ENCODE results near the gene STAB1.

The STAB1 gene, protein sequence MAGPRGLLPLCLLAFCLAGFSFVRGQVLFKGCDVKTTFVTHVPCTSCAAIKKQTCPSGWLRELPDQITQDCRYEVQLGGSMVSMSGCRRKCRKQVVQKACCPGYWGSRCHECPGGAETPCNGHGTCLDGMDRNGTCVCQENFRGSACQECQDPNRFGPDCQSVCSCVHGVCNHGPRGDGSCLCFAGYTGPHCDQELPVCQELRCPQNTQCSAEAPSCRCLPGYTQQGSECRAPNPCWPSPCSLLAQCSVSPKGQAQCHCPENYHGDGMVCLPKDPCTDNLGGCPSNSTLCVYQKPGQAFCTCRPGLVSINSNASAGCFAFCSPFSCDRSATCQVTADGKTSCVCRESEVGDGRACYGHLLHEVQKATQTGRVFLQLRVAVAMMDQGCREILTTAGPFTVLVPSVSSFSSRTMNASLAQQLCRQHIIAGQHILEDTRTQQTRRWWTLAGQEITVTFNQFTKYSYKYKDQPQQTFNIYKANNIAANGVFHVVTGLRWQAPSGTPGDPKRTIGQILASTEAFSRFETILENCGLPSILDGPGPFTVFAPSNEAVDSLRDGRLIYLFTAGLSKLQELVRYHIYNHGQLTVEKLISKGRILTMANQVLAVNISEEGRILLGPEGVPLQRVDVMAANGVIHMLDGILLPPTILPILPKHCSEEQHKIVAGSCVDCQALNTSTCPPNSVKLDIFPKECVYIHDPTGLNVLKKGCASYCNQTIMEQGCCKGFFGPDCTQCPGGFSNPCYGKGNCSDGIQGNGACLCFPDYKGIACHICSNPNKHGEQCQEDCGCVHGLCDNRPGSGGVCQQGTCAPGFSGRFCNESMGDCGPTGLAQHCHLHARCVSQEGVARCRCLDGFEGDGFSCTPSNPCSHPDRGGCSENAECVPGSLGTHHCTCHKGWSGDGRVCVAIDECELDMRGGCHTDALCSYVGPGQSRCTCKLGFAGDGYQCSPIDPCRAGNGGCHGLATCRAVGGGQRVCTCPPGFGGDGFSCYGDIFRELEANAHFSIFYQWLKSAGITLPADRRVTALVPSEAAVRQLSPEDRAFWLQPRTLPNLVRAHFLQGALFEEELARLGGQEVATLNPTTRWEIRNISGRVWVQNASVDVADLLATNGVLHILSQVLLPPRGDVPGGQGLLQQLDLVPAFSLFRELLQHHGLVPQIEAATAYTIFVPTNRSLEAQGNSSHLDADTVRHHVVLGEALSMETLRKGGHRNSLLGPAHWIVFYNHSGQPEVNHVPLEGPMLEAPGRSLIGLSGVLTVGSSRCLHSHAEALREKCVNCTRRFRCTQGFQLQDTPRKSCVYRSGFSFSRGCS (N-terminal part only)

DNA sequence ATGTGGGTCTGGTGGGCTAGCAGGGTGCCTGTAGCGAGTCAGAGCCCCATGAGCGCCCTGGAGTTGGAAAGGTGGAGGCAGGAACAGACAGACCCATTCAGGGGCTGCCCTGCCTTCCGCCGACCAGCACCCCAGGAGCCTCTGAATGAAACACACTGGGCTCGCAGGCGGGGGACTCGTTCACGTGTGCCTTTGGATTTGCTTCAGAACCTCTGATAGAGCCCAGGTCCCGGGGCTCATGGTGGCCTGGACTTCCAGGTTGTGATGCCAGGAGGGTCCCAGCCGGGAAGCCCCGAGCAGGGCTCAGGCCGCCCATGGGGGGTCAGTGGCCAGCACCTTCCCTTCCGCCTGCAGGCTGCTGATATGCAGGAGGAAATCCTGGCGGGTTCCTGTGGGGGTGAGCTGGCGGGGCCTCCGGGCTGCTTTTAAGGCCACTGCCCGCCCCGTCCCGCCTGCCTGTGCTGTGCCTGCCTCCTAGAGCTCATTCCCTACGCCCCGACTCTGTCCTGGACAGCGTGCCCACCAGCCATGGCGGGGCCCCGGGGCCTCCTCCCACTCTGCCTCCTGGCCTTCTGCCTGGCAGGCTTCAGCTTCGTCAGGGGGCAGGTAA is at the start of gene STAB1:
Gene STAB1, plus strand, starts transcription at position 453 of the 610 bp plus-strand sequence. Its CDS starts 76 bp downstream, at position 529.
- DNase-seq, result no peak

DNA sequence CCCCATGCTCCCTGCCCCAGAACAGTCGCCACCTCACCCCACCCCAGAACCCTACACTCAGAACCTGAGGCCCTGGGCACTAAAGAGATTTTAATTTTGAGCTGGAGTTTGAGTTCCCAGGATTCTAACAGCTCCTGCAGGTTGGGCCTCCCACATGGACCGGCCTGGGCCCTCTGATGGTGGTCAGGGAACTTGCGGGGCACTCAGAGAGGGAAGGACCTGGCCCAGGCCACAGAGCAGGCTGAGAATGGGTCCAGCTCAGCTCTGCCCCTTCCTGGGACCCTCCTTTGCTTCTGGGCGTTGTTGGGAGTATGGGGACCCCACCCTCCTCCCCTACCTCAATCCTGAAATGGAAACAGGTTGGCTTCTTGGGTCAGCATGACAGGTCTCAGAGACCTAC is 49.1 kb upstream of the STAB1 start:
- DNase-seq, result no peak

DNA sequence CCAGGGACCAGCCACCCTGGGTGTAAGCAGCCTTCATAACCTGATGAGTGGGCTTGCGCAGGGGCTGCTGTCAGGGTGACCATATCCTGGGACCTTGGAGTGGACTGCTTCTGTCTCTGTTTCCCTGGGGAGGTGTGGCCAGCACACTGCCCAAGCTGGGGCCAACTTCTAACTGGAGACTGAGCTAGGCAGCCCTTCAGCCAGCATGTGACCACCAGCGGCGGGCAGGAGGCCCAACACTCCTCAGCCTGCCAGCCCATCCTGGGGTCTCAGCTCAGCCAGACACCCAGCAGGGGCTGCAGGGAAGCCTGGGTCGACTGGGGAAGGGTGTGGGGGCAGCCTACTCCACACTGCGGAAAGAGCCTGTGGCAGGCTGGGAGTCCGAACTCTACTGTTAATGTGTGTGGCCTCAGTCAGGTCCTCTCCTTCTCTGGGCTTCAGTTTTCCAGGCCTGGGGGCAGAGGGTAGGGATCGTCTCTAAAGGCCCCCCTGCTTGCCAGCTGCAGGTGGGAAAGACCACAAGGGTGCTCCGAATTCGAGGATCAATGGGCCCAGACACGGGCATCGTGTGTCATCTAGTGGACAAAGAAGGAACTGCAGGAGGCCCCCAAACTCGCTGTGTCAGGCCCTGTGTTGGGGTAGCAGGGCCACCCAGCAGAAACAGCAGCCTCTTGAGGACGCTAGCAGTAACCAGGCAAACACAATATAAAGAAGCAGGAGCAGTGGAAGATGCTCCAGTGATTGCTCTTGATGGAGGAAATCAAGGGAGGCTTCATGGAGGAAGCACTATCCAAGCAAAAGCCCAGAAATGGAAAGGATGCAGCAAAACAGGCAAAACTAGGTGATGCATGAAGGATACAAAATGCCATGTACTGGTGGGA is 48.3 kb upstream of the STAB1 start:
- DNase-seq, result no peak

DNA sequence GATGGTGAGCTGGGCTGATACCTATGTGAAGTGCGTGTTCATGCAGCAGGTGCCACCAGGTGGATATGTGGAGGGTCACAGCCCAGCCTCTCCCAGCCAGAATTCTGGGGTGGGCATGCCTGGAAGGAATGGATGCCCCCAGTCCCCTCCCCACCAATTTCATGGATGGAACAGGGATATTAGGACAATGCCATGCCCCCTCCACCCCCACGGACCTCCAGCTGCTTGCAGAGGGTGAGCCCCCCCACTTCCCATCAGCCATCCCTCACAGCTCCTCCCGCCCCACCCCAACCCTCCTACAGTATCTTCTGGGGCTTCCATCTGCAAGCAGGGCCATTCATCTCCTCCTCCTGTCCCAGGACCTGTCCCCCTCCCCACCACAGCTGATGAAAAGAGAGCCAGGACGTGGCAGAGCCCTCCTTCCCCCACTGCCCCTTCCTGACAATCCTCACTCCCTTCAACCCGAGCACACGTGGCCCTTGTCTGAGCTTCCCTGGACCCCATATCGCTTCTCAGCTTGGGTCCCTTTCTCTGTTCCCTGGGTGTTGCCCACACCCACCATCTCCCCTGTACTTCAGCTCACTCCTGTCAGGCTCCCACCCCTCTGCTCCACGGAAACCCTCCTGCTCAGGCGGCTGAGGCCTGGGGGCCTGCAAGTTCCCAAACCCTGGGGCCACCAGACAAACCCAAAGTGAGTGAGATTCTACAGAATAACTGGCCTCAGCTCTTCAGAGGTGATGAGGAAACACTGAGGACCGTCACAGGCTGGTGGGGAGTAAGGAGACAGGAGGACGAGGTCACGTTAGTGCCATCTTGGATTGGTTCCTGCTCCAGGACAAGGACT is 47.4 kb upstream of the STAB1 start:
- no peak for DNase-seq

DNA sequence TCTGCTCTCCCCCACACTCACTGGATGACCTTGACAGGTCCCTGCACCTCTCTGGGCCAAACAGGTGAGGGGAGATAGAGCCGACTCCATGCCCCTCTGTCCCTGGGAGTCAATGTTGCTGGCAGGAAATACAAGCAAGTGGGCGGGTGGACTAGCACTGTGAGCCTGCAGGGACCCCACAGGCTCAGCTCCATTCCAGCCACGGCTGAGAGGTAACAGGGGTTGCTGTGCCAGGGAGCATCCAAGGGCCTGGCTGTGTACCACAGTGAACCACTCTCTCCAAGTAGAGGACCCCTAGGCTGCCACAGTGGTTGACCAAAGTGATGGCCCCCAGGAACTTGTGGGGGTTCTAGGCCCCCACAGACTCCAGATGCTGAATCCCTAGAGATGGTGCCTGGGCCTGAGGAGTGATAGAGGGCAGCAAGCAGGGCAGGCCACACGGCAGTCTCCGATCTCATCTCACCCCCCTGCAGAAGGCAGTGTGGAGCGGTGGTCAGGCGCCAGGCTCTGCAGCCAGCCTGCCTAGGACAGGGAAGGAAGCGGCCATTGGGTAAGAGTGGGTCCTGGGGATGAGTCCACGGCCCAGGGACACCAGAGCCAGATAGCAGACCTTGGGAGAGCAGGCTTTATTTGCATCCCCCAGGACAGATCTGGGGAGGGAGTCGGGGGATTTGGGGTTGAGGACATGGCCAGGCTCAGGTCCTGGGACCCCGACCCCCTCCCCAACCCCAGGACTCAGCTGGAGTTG is 44.5 kb upstream of the STAB1 start:
- DNase-seq, result no peak

DNA sequence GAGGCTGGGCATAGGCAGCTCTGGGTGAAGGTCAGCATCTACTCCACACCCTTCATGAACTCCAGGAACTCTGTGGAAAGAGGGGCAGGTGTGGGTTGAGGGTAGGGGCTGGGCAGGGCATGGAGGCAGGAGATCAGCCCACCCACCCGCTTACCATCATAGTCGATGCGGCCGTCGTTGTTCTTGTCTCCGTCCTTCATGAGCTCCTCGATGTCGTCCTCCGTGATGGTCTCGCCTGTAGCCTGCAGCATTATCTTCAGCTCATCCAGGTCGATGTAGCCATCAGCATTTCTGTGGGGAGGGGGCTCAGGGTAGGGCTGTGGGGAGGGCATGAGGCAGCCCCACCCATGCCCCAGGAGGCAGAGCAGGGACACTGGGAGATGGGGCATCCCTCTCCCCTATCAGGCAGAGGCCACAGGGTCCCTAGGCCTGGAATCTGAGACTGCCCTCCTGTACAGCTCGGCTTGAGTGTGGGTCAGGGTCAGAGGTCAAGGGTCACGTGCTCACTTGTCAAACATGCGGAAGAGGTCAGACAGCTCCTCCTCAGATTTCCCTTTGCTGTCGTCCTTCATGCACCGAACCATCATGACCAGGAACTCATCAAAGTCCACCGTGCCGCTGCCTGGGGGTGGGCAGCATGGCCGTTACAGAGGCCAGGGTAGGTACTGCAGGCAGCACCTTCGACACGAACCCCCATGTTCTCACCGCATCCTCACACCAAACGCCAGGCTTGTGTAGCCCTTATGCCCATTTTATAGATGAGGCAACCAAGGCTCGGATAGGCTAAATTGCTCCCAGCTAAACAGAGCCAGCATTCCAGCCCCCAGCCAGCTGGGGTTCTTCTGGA is 43.7 kb upstream of the STAB1 start:
- no peak for DNase-seq

DNA sequence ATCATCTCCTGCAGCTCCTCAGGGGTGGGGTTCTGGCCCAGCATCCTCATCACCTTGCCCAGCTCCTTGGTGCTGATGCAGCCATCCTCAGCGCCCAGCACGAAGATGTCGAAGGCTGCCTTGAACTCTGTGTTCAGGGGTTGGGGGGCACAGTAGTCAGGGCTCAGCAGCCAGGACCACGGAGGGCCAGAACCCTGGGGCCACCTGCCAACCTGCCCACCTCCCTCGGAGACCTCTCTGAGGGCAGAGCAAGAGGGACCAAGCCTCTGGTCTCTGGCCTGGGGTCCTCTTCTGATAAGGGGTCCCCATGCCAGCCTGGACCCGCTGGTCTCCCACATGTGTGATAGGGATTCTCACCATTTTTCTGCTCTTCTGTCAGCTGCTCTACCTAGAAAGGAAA is 43.0 kb upstream of the STAB1 start:
- no peak for DNase-seq

DNA sequence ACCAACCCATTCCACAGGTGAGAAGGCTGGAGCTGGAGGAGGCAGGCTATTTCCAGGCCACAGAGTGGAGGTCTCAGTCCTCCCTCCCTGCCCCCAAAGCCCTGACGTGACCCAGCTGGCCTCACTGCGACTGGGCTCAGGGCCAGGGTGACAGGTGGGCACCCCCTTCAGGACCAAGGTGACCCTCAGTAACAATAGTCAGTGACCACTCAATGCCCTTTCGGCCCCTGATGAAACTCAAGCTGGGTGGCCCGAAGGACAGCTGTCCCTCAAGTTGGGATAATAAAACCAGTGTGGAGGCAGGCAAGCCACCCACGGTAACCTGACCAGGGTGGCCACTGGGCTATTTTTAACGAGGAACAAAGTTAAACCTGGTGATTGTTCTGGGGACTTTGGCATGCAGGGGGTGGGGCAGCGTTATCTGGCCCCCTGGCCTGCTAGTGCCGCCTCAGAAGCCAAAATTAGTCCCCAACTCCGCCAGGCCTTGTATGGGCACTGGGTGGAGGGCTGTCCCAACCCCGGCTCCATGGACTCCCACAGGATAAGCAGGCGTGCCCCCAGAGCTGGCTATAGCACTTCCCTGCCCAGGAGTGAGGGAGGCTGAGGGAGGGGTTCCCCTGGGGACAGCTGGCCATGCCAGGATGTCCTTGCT is 42.4 kb upstream of the STAB1 start:
- DNase-seq, result no peak

DNA sequence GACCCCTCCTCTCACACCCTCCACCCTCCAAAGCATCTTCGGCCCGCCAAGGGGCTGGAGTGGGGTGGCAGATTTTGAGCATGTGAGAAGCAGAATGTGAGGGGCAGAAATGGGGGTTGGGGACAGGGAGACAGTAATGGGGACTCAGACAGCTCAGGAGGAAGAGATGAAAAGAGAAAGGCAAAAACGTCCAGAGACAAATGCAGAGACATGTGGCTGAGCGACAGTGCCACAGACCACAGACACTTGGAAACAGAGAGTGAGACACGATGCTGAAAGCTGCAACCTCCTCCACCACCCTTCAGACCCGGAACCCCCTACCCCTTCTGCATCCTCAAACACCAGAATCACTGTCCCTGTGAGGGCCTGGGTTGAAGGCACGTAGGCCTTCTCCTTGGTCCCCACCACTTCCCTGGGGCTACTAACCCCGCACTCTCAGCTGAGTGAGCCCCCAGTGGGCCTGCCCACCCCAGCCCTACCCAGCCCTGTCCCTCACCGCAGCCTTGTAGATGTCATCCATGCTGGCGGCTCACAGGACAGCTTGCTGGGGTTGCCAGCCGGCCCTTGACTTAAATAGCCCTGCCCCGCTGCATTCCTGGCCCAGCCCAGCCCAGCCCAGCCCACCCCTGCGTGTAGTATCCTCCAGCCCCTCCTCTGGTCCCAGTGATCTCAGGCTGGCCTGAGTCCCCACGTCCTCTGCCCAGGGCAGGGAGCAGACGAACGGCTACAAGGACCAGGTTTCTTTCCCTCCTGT is 41.5 kb upstream of the STAB1 start, which contains the start of gene TNNC1:
Gene TNNC1, minus strand, starts transcription at position 546 of the 754 bp plus-strand sequence. Its CDS starts 26 bp downstream, at position 520.
- DNase-seq, result no peak

DNA sequence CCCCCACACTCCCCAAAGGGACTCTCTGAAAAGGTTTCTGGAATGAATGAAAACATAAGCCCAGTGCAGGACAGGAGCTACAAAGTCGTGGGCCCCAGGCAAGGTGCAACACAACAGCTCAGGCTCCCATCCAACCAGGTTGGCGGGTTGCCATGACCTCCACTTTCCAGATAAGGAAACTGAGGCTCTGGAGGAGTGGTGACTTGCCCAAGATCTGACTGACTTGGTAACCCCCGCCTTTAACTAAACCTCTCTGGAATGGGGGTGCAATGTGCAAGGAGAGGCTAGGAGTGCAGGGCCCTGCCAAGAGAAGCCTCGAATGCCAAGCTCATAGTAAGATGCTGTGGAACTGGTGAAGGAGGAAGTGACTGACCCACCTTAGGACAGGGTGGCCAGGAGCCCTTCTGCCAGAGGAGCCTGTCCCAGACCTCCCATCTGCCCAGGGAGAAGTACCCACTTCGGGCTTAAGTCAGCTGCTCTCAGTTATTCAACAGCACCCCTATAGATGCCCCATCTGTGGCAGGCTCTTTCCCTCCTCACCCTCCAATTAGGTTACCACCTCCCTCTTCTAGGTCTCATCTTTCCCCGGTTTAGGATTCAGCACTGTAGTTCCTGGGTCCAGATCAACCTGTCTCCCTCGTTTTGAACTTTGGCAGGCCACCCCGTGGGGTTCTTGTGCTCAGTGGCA is 40.7 kb upstream of the STAB1 start:
- DNase-seq, result no peak

DNA sequence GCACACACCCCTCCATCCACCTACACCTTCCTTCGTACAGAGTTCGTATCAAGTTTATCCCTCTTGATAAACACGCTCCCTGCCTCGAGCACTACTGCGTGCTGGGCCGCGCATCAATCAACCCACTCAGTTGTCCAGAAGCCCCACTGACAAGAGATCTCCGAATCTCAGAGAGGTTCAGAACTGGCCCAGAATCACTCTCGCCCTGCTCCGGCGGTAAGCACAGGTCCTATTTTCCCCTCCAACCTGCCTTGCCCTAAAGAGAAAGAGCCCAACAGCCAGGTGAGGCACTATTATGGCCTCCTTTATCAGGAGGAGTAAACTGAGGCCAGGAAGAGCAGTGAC is 40.2 kb upstream of the STAB1 start:
- DNase-seq, result no peak

DNA sequence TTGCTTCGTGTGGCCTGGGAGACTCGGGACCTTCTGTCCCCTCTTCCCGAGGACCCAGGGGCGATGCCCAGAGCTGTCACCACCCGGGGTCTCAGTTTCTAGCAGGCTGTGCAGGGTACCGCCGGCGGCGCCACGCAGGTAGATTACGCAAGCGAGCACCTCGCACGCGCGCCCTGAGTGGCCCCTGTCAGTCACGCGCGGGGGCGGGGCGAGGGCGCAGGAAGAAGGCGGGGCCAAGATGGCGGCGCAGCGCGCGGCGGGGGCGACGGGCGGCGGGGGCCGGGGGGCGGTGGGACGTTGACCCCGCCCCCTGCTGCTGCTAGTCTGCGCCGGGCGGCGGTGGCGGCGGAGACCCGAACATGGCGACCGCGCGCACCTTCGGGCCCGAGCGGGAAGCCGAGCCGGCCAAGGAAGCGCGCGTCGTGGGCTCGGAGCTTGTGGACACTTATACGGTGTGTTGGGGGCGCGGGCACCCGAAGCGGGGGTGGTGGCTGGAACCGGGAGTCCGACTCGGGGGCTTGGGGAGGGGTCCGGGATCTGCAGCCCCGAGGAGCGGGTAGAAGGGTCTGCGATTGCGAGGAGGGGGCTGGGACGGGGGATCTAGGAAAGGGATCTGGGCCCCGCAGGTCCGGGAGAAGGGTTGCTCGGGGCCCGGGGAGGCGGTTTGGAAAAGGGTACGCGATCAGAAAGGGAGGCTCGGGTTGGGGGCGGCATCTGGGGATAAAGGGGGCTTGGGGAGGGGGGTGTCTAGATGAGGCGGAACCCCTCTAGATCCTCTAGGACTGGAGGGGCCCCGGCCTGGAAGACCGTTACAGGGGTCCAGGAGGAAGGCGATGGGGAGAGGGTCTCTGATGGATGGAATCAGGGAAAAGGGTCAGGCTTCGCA is 39.6 kb upstream of the STAB1 start, which contains the start of gene NISCH:
Gene NISCH, plus strand, starts transcription at position 322 of the 886 bp plus-strand sequence. Its CDS starts 38 bp downstream, at position 360.
- DNase-seq, result no peak

DNA sequence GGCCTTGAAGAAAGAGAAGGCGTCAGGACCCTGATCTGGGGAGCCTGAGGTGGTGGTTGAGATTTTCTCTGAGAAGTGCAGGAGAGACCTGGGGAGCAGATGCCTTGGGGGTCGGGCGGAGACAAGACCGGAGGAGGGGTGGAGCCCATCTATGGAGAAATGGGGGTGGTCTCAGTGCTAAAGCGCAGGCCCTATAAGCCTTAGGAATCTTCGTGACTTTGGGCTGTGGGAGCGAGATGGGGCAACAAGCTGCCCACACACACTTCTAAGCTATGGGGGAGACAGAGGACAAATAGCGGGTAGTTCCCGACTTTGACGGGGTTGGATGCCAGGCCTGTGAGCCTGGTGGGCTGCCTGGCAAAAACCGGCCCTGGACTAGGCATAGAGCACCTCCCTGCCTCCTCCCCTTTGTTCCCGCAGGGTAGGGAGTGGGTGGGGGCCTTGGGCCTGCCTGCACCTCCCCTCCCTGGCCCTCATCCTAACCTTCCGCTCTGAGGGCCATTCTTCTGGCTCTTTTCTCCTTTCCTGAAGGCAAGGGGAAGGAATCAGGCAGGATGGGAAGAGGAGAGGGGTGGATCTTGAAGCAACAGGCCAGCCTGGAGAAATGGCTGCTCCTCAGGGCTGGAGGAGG is 38.9 kb upstream of the STAB1 start:
- no peak for DNase-seq

DNA sequence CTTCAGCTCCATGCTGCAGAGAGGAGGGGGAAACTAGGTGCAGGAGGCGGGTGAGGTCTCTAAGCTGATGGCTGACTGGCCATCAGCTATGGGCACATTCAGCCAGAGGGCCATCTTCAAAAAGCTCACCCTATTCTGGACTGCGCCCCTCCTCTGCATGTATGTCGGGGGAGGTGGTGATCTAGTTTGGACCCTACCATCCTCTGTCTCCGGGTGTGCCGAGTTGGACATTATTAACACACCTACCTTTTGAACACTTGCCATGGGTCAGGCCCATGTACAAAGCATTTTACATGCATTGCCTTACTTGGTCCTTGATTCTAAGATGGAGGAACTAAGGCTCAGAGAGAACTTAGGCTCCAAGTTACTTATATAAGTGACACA is 38.3 kb upstream of the STAB1 start:
- no peak for DNase-seq

Data from NCI-H1436 treated with DMSO at 0.1 percent for 48 hours (cell line).